HG03521 (cell line): ENCODE data around the gene HDAC3.

Experiments used
- ATAC-seq: cut with Tn5 transposase; IDR thresholded peaks from one replicate; pipeline ENCODE4 v1.9.1; 2021; ENCODE audit warnings: mild to moderate bottlenecking, moderate library complexity; ENCODE audit not compliant: unreplicated experiment

The HDAC3 gene

GRCh38 chr5:141662028-141662427 is 25.4 kb upstream of the HDAC3 start:
- ATAC-seq = no peak

- ATAC-seq = peak; percentile 73
Observed at GRCh38 chr5:141657937-141658545, 21.4 kb upstream of the HDAC3 start.

DNA sequence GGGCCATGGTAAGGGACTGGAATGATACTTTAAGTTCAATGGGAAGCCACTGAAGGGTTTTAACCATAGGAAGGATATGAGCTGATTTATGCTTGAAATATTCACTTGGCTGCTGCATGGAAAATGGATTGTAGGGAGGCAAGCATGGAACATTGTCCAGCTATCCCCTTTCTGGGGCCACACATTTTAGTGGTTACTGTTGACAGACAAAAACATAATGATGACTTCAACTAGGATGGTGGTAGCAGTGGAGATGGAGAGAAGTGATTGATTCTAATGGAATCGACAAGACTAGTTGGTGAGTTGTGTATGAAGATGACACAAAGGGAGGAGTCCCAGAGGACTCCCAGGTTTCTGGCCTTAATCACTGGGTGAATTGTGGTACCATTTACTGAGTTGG is 20.8 kb upstream of the HDAC3 start:
- ATAC-seq = no peak

DNA sequence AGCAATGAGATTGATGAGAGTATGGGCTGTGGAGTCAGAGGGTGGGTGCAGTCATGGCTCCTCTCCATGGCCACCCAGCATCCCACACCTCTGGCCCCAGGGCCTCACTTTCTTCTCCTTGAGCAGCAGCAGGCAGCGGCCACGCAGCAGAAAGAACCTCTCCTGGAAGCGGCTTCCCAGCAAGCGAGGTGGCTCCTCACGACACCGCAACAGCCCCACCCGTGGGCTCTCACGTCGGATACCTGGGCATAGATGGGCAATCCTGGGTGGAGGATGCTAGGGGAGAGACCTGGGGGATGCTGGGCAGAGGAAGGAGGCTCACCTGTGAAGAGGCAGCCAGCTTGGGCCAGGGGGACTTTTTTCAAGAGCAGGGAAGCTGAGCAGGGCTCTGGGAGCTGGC is 19.7 kb upstream of the HDAC3 start:
- no peak for ATAC-seq

- ATAC-seq = no peak
Observed at GRCh38 chr5:141655020-141655419, 18.4 kb upstream of the HDAC3 start.

DNA sequence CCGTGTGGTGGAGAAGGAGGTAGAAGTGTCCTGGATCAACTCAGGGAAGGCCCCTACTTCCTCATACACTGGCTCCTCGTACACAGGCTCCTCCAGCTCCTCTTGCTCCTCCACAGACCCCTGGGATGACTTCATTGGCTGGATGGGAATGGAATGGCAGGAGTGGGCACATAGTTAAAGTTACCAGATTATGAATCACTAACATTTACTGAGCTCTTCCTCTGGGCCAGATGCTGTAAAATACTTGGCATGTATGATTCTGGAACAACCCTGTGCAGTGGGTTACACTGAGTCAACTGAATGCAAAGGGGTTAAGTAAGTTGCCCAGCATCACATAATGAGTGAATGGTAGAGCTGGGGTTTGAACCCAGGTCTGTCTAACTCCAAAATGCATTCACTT is 17.6 kb upstream of the HDAC3 start:
- ATAC-seq = no peak

- no peak for ATAC-seq
Observed at GRCh38 chr5:141651728-141652105, 15.1 kb upstream of the HDAC3 start.

- ATAC-seq = peak; percentile 98
Observed at GRCh38 chr5:141650851-141651727, 14.4 kb upstream of the HDAC3 start, which contains the start of gene FCHSD1. FCHSD1 (minus strand) TSS chr5:141651418; CDS start chr5:141651368, 50 bp downstream.

- no peak for ATAC-seq
Observed at GRCh38 chr5:141649972-141650371, 13.3 kb upstream of the HDAC3 start.

GRCh38 chr5:141649056-141649688 is 12.5 kb upstream of the HDAC3 start:
- ATAC-seq = no peak

GRCh38 chr5:141647851-141648250 is 11.2 kb upstream of the HDAC3 start:
- no peak for ATAC-seq

DNA sequence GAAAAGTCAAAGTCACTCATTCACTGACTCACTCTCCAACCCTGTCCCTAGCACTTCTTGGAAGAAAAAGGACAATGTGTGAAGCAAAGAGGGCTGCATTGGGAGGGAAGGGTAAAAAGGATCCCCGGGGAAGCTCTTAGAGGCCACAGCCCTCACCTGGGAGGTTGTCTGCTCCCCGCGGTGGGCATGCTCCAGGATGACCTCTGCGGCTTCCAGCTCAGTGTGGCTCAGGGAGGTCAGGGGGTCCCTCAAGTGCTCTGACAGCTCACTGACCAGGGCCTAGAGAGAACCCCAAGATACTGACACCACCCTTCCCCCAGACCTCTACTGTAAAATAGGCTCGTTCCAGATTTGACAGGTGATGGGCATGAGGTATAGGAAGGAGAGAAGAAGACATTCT is 10.6 kb upstream of the HDAC3 start:
- ATAC-seq = no peak

DNA sequence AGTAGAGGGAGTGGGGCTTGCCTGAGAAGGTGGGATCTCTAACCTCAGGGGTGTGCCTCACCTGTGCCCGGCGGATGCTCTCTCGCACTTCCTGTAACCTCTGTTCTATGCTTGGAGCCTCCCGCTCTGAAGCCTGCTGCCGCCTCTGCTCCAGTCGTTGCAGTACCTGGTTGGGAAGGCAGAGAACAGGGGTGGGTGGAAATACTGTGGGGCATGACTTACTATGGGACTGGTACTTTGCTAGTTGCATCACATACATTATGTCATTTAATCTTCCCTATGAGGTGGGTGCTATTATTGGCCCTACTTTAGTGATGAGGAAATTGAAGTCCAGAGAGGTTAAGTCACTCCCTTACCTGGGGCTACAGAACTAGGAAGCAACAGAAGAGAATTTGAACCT is 9.4 kb upstream of the HDAC3 start:
- no peak for ATAC-seq

- ATAC-seq = peak; percentile 32
Observed at GRCh38 chr5:141641634-141642267, 5.1 kb upstream of the HDAC3 start.

GRCh38 chr5:141640698-141641097 is 4.0 kb upstream of the HDAC3 start:
- no peak for ATAC-seq

- ATAC-seq = no peak
Observed at GRCh38 chr5:141640051-141640415, 3.4 kb upstream of the HDAC3 start.

DNA sequence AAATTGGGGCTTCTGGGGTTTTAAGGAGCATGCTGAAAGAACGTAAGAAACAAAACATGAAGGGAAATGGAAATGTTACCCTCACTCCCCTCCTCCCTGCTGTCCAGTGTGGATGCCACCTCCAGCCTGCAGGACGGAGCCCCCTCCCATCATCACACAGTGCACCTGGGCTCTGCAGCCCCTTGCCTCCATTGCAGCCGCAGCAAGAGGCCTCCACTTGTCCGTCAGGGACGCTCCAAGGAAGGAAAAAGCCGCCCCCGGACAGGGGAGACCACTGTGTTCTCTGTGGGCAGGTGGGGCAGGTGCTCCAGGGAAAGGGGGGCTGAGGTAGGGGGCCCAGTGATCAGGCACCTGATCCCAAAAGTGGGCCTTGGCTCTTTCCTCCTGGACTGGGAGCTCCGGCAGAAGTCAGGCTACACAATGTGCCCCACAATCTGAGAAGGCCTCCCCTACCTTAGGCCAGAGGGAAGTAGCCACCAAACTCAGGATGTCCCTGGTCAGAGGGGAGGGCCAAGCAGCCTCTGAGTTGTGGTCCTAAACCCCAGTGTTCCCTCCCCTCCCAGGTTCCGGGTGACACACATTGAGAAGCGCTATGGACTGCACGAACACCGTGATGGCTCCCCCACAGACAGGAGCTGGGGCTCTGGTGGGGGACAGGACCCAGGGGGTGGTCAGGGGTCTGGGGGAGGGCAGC is 2.9 kb upstream of the HDAC3 start:
- ATAC-seq = no peak

GRCh38 chr5:141638771-141639170 is 2.1 kb upstream of the HDAC3 start:
- ATAC-seq = no peak

DNA sequence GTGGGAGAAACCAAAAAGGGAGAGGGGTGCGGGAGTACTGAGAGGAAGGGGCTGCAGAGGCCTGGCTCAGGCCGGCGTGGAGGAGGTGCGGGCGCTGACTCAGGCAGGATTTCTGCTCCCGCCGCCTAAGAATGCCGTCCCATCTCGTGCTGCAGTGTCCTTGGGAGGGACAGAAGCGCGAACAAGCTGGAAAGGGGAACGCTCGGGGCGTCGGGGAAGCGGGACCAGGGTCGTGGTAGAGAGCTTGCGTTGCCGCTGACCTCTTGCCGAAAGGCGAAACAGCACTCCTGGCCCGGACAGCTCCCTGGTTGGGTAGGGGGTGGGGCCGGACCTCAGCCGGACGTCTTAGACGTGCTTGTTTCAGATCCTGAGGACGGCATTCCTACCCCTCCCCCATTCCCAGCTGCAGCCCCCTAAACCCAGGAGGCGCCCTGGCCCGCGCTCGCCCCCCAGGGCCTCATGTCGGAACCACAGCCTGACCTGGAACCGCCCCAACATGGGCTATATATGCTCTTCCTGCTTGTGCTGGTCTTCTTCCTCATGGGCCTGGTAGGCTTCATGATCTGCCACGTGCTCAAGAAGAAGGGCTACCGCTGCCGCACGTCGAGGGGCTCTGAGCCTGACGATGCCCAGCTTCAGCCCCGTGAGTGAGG is 1.2 kb upstream of the HDAC3 start:
- peak; percentile 30 for ATAC-seq

- peak; percentile 21 for ATAC-seq
Observed at GRCh38 chr5:141637123-141637766, 596 bp upstream of the HDAC3 start.
